Mononuclear cell (primary cell): ENCODE measurements around the gene FHL2. TPM values are rescaled to one million over a fixed set of nuclear protein-coding genes. Genes with fewer than 3 reads are reported as not detected.
"Not testable (repeated sequence)": the region's sequence is repeated elsewhere in the genome, so short reads cannot be mapped to it uniquely, and the experiment has no call there.

Source experiments
- H3K27me3 ChIP-seq: 2 replicates; pipeline ENCODE4 v1.6.0; 2011; ENCODE audit warnings: low read length, control low read depth; ENCODE audit not compliant: insufficient read depth
- H3K4me1 ChIP-seq: 2 replicates; pipeline ENCODE4 v1.5.1; 2011; ENCODE audit warnings: mild to moderate bottlenecking, low read length, control low read depth; ENCODE audit not compliant: insufficient read depth
- H3K4me3 ChIP-seq: 2 replicates; pipeline ENCODE4 v1.5.1; 2011; ENCODE audit warnings: mild to moderate bottlenecking, low read length, moderate library complexity
- H3K9me3 ChIP-seq: 2 replicates; pipeline ENCODE4 v1.5.1; 2011; ENCODE audit warnings: low read depth, mild to moderate bottlenecking, control low read depth, low read length
- total RNA-seq: library from RNA; depleted of rRNA; stranded (reverse); fragments of >200 nt; gene quantifications from one replicate; pipeline ENCODE4 v1.2.3, GENCODE V29; 2012

Gene FHL2
- total RNA-seq, 1 donor, result 2.2 TPM

DNA sequence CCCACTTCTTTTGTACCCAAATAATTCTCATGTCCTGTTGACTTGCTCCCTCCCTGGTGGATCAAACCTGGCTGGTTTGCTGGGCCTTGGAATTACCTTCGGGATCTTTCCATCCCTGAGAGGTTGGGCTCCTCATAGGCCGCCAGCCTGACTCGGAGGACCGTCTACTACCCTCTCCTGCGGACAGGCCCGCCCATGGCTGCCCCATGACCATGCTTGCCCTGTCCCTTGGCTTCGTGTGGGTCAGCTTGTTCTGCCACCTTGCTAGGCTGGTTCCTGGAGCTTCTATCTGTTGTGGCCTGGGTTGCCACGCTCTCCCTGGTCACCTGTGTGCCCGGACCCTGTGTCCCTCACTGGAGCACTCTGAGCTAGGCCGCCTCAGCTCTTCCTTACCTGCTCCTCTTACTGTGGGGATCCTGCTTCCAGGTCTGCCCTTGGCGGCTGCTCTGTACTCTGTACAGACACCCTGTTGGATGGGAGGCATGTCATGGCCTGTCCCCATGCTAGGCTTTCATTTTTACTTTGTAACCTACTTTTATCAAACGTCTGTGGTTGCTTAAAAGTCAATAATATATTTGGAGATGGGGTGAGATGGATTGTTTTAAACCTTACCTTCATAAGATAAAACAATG, 29.7 kb upstream of the FHL2 start:
- H3K4me1 ChIP-seq, result peaks cover 8% of the 10 kb centered on the region
- no peak overlapping the region for H3K4me3 ChIP-seq
- H3K9me3 ChIP-seq, result no peaks in the 10 kb centered on the region
- H3K27me3 ChIP-seq, result no peaks in the 10 kb centered on the region

DNA sequence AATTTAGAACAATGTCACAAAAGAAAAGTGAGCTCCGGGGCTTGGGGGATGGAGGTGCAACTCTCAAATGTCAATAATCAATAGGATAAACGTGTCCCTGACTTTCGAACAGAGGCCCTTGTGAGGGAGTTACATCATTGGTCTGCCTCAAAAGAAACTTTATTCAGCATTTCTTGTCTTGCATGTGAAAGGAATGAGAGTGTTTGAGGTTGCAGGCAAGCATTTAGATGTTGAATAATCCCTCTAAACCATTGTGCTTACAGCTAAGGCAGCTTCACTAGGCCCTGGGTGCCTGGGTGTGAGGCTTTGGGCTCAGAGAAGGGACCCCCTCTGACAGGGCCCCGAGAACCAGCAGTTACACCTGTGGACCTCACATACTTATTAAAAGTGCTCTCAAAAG, 28.6 kb upstream of the FHL2 start:
- Histone ChIP-seq H3K4me1 (peaks cover 8% of the 10 kb centered on the region), H3K4me3 (no peak overlapping the region), H3K27me3 (no peaks in the 10 kb centered on the region), H3K9me3 (no peaks in the 10 kb centered on the region)

DNA sequence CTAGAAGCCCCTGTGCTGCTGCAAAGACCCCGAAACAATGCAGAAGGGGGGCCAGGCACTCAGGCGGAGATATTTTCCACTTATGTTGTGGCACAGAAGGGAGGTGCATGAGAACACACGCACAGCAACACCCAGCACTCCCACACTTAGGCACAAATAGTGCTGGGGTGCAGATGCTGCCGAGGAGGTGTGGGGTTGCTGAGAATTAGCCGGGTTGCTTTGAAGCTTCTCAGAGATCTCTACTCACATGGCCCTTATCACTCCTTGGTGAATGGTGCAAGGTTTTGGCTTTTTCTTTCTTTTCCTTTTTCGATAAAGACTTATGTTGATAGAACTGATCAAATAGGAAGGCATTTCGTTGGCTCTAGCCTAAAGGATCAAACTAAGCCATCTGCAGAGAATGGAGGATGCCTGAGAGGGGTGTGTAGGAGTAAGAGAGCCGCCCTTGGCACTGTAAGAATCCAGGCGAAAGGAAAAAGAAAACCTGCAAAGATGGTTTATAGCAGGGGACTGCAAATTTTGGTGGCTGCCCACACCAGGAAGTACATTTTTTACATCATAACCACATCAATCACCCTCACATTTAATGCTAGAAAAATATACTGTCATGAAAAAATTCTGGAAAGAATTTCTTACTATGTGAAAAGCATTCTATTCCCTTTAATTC, 27.9 kb upstream of the FHL2 start:
- peaks cover 8% of the 10 kb centered on the region for H3K4me1 ChIP-seq
- no peaks in the 10 kb centered on the region for H3K27me3 ChIP-seq
- no peak overlapping the region for H3K4me3 ChIP-seq
- H3K9me3 ChIP-seq, result no peaks in the 10 kb centered on the region

DNA sequence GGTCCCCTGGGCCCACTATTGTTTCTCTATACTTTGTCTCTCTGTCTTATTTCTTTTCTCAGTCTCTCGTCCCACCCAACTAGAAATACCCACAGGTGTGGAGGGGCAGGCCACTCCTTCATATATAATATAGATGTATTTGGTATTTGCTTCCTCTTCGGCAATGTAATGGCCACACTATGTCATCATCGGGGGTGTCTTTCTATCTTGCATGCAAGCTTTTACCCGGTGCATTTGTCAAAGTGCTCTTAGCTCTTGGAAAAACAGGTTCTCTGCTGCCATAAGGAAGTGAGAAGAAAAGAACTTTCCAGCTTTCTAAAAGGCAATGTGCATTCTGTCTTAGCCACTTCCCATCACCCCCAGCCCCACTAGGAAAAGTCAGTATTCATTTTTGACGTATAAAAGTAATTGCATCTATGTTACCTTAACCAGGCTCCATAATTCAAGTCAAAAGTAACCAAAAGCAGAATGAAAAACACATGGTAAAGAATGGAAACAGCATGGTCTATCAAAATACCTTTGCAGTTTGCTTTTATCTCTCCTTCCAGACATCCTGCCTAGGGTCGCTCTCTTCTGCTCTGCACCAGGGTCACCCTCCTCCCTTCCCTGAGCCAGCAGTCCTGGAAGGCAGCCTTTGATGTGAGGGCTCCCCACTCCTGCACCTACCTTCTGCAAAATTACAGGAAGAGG, 27.2 kb upstream of the FHL2 start:
- Histone ChIP-seq H3K4me1 (peaks cover 8% of the 10 kb centered on the region), H3K9me3 (no peaks in the 10 kb centered on the region), H3K4me3 (no peak overlapping the region), H3K27me3 (no peaks in the 10 kb centered on the region)

DNA sequence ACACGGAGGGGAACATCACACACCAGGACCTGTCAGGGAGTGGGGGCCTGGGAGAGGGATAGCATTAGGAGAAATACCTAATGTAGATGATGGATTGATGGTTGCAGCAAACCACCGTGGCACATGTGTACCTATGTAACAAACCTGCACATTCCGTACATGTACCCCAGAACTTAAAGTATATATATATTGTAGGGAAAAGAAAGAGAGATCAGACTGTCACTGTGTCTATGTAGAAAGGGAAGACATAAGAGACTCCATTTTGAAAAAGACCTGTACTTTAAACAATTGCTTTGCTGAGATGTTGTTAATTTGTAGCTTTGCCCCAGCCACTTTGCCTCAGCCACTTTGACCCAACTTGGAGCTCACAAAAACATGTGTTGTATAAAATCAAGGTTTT, 26.0 kb upstream of the FHL2 start:
- not testable (repeated sequence) for H3K27me3 ChIP-seq

DNA sequence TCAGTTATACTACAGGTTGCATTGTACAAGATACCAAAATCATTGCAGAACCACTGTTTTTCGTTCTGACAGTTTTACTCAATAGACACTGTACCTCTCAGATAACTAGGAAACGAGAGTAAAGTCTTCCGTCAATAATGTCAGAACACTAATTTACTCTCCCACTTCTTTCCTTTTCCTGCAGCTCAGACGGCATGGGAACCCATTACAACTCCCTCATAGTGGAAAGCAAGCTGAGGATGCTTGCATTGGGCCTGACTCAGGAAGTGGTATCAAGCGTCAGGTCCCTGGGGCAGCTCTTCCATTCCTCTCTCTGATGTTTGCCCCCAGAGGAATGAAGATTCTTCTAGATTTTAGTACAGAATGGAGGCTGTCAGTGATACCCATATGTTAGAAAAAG, 23.9 kb upstream of the FHL2 start:
- Histone ChIP-seq H3K4me3 (no peak overlapping the region), H3K9me3 (no peaks in the 10 kb centered on the region), H3K27me3 (no peaks in the 10 kb centered on the region), H3K4me1 (peaks cover 8% of the 10 kb centered on the region)

More for the DNA sequence above, 26.0 kb upstream of the FHL2 start:
- H3K9me3 ChIP-seq, H3K4me3 ChIP-seq, H3K4me1 ChIP-seq: not testable (repeated sequence)

DNA sequence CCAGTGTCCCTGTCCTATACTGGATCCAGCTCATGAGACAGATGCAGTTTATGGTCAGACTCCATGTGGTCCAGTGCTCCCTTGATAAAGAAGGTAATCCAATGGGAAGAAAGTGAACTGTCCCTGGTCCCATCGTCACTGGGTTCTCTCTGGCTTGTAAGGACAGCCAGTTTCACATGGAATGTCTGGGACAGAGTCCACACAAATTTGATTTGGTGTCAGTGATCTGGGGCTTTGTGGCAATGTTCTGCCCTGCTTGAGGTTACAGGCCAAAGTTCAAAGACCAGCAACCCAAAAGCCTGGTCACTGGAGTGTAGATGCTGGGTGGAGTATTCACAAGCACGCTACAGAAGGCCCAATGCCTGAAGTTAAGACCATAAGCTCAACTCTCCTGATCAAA, 22.2 kb upstream of the FHL2 start:
- no peaks in the 10 kb centered on the region for H3K4me1 ChIP-seq
- no peaks in the 10 kb centered on the region for H3K27me3 ChIP-seq
- H3K4me3 ChIP-seq, result no peak overlapping the region
- no peaks in the 10 kb centered on the region for H3K9me3 ChIP-seq

DNA sequence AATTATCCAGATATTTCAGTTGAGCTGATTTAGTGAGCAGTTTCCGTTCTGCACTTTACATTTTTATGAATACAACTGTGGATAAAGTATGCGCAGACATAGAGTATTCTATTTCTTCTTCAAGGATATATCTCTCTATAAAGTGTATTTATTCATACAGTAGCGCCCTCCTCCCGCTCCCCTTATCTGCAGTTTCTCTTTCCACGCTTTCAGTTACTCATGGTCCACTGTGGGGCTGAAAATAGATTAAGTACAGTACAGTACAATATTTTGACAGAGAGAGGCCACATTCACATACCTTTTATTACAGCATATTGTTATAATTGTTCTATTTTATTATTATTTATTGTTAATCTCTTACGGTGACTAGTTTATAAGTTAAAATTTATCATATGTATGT, 19.7 kb upstream of the FHL2 start:
- Histone ChIP-seq H3K4me3 (no peak overlapping the region), H3K27me3 (peaks cover 3% of the 10 kb centered on the region), H3K9me3 (no peaks in the 10 kb centered on the region), H3K4me1 (no peaks in the 10 kb centered on the region)

DNA sequence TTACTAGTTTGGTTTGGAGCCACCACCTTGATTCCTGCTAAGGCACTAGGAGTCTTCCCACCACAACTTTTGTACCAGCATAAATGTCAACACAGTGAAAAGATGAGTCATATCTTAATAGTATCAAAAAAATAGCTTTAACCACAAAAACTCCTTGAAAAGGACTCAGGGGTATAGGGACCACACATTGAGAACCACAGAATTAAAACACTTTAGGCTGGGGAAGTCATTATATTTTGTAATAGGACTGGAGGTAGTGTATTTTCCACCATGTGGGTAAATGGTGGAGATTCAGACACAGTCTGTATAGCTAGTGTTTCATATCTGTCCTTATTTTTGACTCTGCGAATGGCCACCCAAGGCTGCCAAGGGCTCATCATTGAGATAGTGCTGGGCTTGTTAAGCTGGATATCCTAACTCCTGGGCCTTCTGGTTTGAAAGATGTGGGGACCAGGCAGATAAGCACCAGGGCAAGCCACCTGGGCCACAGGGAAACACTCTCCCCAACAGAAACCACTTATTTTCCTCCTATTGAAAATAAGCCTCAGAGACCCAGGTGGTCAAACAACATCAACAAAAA, 19.1 kb upstream of the FHL2 start:
- H3K9me3 ChIP-seq, result no peaks in the 10 kb centered on the region
- no peak overlapping the region for H3K4me3 ChIP-seq
- H3K4me1 ChIP-seq, result no peaks in the 10 kb centered on the region
- H3K27me3 ChIP-seq, result peaks cover 3% of the 10 kb centered on the region

DNA sequence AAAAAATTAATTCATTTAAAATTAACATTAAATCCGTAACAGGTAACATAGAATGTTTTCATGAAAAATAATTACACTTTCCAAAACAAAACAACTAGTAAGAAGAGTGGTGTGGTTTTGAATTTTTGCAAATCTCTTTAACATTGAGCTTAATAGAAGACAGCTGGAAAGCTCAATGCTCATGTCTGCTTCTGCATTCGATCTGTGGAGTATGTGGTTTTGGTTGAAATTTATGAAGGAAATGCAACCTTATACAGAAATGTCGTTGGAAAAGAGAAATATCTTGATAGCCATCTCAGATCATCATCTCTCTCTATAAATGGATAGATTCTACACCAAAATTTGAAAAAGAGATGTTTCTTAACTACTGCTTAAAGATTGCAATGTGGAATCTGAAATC, 17.3 kb upstream of the FHL2 start:
- no peak overlapping the region for H3K4me3 ChIP-seq
- peaks cover 6% of the 10 kb centered on the region for H3K27me3 ChIP-seq
- H3K4me1 ChIP-seq, result no peaks in the 10 kb centered on the region
- no peaks in the 10 kb centered on the region for H3K9me3 ChIP-seq

DNA sequence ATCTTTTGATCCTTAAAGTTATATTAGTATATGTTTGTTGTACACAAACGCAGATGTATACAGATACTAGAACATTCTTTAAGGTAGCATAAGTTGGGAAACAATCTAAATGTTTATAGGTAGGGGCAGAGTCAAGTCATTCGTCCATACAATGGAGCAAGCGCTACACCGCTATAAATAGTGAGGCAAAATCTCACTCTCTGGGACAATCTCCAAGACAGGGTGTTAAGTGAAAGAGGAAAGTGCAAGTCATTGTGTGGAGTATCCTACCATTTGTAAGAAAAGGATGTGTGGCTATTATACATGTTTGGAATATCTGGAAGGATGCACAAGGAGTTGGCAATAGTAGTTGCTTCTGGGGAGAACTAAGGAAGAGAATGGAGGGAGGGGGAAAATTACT, 16.2 kb upstream of the FHL2 start:
- peaks cover 6% of the 10 kb centered on the region for H3K27me3 ChIP-seq
- H3K4me3 ChIP-seq, result no peak overlapping the region
- H3K4me1 ChIP-seq, result no peaks in the 10 kb centered on the region
- H3K9me3 ChIP-seq, result no peaks in the 10 kb centered on the region

DNA sequence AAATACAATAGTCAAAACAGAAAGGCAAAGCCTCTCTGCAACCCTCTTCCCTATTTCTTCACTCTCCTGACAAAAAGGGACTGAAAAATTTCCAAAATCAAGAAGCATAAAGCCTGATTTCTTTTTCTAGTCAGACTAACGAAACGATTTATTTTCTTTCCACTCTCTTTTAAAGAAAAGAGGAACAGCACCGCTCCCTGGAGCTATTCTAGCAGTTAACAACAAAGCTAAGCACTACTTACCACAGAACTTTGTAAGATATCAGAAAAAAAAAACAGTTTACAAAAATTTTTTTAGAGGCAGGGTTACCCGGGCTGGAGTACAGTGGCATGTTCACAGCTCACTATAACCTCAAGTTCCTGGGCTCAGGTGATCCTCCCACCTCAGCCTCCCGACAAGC, 14.4 kb upstream of the FHL2 start:
- Histone ChIP-seq H3K4me3 (no peak overlapping the region), H3K9me3 (no peaks in the 10 kb centered on the region), H3K4me1 (no peaks in the 10 kb centered on the region), H3K27me3 (peaks cover 6% of the 10 kb centered on the region)

DNA sequence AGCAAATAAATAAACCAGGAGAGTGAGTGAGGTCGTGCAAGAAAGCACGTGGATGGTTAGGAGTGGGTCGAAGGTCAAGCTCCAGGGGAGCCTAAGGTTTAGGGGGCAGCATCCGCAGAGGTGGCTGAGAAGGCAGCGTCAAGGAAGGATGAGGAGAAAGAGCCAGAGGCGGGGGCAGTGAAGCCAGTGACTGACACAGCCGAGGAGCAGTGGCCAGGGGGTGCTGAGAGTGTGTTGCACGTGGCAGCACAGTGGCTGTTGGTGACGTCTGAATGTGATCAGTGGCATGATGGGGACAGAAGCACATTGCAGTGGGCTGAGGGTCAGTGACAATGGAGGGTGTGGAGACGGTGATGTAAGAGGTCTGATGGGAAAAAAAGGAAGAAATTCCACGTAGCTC, 13.7 kb upstream of the FHL2 start:
- Histone ChIP-seq H3K4me3 (no peak overlapping the region), H3K27me3 (peaks cover 6% of the 10 kb centered on the region), H3K9me3 (no peaks in the 10 kb centered on the region), H3K4me1 (no peaks in the 10 kb centered on the region)

DNA sequence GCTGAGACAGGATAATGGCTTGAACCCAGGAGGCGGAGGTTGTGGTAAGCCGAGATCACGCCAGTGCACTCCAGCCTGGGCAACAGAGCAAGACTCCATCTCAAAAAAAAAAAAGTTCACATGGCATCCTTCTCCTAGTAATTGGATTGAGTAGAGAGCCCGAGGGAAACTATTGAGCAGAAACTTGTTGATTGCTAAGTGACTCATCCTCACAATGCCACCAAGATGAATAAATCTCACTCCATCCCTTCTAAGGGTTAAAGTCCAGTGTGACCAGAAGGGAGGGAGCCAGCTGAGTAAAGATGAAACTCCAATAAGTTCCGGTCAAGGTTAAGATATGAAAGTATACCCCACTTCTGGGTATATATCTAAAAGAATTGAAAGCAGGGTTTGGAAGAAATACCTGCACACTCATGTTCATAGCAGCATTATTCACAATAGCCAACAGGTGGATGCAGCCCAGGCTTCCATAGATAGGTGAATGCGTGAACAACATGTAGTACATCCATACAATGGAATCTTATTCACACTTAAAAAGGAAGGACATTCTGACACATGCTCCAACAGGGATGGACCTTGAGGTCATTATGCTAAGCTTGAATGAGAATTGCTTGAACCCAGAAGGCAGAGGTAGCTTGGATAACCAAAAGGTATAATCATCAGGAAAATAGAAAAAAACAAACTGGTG, 13.0 kb upstream of the FHL2 start:
- Histone ChIP-seq H3K4me1 (no peaks in the 10 kb centered on the region), H3K27me3 (peaks cover 6% of the 10 kb centered on the region), H3K9me3 (no peaks in the 10 kb centered on the region)

DNA sequence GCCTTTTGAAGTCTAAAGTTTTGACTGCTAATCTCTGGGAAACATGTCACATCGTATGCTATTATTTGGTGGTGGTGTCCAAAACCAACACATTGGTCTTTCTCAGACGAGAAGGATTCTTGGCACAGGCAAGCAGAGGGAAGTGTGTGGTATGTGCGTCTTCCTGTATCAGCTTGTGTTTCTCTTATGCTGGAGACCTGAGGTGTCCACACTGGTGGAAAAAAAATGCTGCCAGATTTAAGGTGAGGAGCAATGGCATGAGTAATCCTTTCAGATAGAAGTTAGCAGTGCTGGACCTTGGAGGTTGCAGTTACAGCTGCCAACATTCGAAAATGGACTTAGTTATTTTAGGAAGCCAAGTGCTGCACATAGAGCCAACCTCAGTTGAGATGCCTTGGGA, 11.7 kb upstream of the FHL2 start:
- Histone ChIP-seq H3K4me3 (no peak overlapping the region), H3K27me3 (peaks cover 3% of the 10 kb centered on the region), H3K4me1 (no peaks in the 10 kb centered on the region), H3K9me3 (no peaks in the 10 kb centered on the region)

More for the DNA sequence above, 13.0 kb upstream of the FHL2 start:
- no peak overlapping the region for H3K4me3 ChIP-seq
